Fibroblast of lung (primary cell): ENCODE data around the gene SIX3. TPM values are rescaled to one million over a fixed set of nuclear protein-coding genes. Genes with fewer than 3 reads are reported as not detected.

Source experiments
- DNase-seq, 2 donors: peaks; one replicate each; pipeline versions ENCODE4 v3.0.0 to v3.0.0-alpha.2; 2010; ENCODE audit warnings: low read depth in 2 of 2
- H2AFZ ChIP-seq: 2 replicates; pipeline ENCODE4 v1.5.1; 2012; ENCODE audit warnings: low read length, control low read depth, inconsistent platforms
- H3K27ac ChIP-seq: 2 replicates; pipeline ENCODE4 v1.5.1; 2011; ENCODE audit warnings: low read length, control low read depth; ENCODE audit not compliant: insufficient read depth
- H3K27me3 ChIP-seq: 2 replicates; pipeline ENCODE4 v1.5.1; 2011; ENCODE audit warnings: mild to moderate bottlenecking, low read length; ENCODE audit not compliant: control insufficient read depth, insufficient read depth
- H3K36me3 ChIP-seq: 2 replicates; pipeline ENCODE4 v1.5.1; 2011; ENCODE audit warnings: low read length; ENCODE audit not compliant: control insufficient read depth, insufficient read depth
- H3K4me1 ChIP-seq: 2 replicates; pipeline ENCODE4 v1.5.1; 2011; ENCODE audit warnings: low read length; ENCODE audit not compliant: control insufficient read depth, insufficient read depth; ENCODE audit errors: extremely low read depth
- H3K4me2 ChIP-seq: 2 replicates; pipeline ENCODE4 v1.5.1; 2011; ENCODE audit warnings: low read length, control low read depth; ENCODE audit not compliant: insufficient read depth; ENCODE audit errors: extremely low read depth
- H3K4me3 ChIP-seq, 4 experiments: fragments of 200-600 bp in 1 of 4; sonication (generic) in 1 of 4; replicated peaks in 1 of 4; 2 replicates each; pipeline ENCODE4 v1.5.1; 2011 to 2016; ENCODE audit warnings: low read length in 4 of 4, low read depth in 3 of 4, mild to moderate bottlenecking in 3 of 4, control low read depth in 2 of 4, inconsistent platforms in 1 of 4, mixed read lengths in 1 of 4; ENCODE audit not compliant: insufficient read depth in 1 of 4; ENCODE audit errors: control extremely low read depth in 1 of 4
- H3K79me2 ChIP-seq: 2 replicates; pipeline ENCODE4 v1.5.1; 2012; ENCODE audit warnings: mild to moderate bottlenecking, low read length, inconsistent platforms; ENCODE audit not compliant: control insufficient read depth, insufficient read depth
- H3K9ac ChIP-seq: 2 replicates; pipeline ENCODE4 v1.5.1; 2011; ENCODE audit warnings: mild to moderate bottlenecking, low read length, control low read depth; ENCODE audit not compliant: insufficient read depth
- H3K9me3 ChIP-seq: 2 replicates; pipeline ENCODE4 v1.5.1; 2012; ENCODE audit warnings: low read depth, low read length; ENCODE audit not compliant: control insufficient read depth, insufficient read depth
- H4K20me1 ChIP-seq: 2 replicates; pipeline ENCODE4 v1.5.1; 2011; ENCODE audit warnings: low read length; ENCODE audit not compliant: control insufficient read depth, insufficient read depth; ENCODE audit errors: extremely low read depth
- EZH2 ChIP-seq: IDR thresholded peaks from 2 replicates; pipeline ENCODE4 v1.5.1; 2012; ENCODE audit warnings: low read length, control low read depth, mild to moderate bottlenecking; ENCODE audit errors: missing control alignments
- polyA minus RNA-seq: library from RNA; depleted of rRNA, polyadenylated mRNA; stranded (reverse); fragments of >200 nt; gene quantifications from 2 replicates; pipeline ENCODE4 v1.2.3, GENCODE V29; 2011; ENCODE audit warnings: low replicate concordance
- polyA plus RNA-seq, 2 donors: library from polyadenylated mRNA; depleted of rRNA in 1 of 2; stranded (reverse) in 1 of 2; unstranded in 1 of 2; fragments of >200 nt; gene quantifications; 2 replicates each; pipeline ENCODE4 v1.2.1, GENCODE V29; 2011 to 2012; ENCODE audit warnings: missing spikeins in 1 of 2
- total RNA-seq: library from RNA; depleted of rRNA; stranded (reverse); fragments of >200 nt; gene quantifications from 2 replicates; pipeline ENCODE4 v1.2.1, GENCODE V29; 2014
- TF ChIP-seq, protein P1 (sequence below), 2 donors: IDR thresholded peaks in 1 of 2; conservative IDR thresholded peaks in 1 of 2; 1 replicate in 1 of 2; 2 replicates in 1 of 2; pipeline ENCODE4 v1.5.1; 2011 to 2012; ENCODE audit warnings: low read length in 2 of 2, control low read depth in 1 of 2, inconsistent platforms in 1 of 2, low read depth in 1 of 2, mild to moderate bottlenecking in 1 of 2

Gene SIX3
- not detected in 2 replicates for total RNA-seq
- not detected in 2 replicates for polyA plus RNA-seq
- polyA plus RNA-seq (2012): not detected in 2 replicates
- 0.11 TPM in 1 of 2 replicates, not detected in the other for polyA minus RNA-seq

DNA sequence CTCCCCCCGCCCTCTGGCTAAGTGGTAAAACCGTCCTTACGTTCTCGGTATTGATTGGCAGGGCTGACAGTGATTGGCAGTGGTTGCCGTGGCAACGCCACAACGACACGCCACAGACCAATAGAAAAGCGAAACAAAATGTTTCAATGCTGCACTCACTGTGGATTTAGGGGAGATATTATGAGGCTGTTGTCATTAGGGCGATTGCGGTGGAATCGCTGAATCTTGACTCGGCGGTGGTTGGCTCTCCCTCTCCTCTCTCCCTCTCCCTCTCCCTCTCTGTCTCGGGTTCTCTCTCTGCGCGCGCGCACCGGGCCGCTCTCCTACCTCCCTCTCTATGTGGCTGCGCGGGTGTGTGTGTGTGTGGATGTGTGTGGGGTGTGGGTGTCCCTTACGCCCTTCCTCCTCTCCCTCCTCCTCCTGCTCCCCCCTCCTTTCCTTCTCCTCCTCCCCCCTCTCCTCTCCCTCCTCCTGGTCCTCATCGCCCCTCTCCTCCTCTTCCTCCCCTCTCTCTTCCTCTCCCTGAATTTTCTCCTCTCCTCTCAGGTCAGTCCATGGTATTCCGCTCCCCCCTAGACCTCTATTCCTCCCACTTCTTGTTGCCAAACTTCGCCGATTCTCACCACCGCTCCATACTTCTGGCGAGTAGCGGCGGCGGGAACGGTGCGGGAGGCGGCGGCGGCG lies at the start of gene SIX3:
Gene SIX3 (plus strand): TSS at position 152 of the 684 bp plus-strand sequence. CDS start 403 bp downstream, at position 555.
- no peaks in the 10 kb centered on the region for H3K4me1 ChIP-seq
- H4K20me1 ChIP-seq: no peaks in the 10 kb centered on the region
- no peaks in the 10 kb centered on the region for H3K79me2 ChIP-seq
- peak in 1 of 2 donors; percentile 84 for DNase-seq
- peak within 1 kb of the TSS; percentile 89 for H3K4me2 ChIP-seq
- peak within 1 kb of the TSS; percentile 30 for H2AFZ ChIP-seq
- peak within 1 kb of the TSS; percentile 21 to 42 (median 40) for H3K4me3 ChIP-seq
- peaks cover 88% of the 10 kb centered on the region for H3K27me3 ChIP-seq
- no peaks in the 10 kb centered on the region for H3K9me3 ChIP-seq
- no peak within 1 kb of the TSS for H3K9ac ChIP-seq
- H3K27ac ChIP-seq: no peak within 1 kb of the TSS
- H3K36me3 ChIP-seq: no peaks in the 10 kb centered on the region
- TF ChIP-seq EZH2: peak; percentile 92
- TF ChIP-seq, protein P1, sequence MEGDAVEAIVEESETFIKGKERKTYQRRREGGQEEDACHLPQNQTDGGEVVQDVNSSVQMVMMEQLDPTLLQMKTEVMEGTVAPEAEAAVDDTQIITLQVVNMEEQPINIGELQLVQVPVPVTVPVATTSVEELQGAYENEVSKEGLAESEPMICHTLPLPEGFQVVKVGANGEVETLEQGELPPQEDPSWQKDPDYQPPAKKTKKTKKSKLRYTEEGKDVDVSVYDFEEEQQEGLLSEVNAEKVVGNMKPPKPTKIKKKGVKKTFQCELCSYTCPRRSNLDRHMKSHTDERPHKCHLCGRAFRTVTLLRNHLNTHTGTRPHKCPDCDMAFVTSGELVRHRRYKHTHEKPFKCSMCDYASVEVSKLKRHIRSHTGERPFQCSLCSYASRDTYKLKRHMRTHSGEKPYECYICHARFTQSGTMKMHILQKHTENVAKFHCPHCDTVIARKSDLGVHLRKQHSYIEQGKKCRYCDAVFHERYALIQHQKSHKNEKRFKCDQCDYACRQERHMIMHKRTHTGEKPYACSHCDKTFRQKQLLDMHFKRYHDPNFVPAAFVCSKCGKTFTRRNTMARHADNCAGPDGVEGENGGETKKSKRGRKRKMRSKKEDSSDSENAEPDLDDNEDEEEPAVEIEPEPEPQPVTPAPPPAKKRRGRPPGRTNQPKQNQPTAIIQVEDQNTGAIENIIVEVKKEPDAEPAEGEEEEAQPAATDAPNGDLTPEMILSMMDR (conservative IDR thresholded peaks at IDR 0.05 in 1 of 2, IDR thresholded peaks at IDR 0.05 in 1 of 2; ENCODE audit: low read depth in 1 of 2, low read length in 2 of 2): no peak

DNA sequence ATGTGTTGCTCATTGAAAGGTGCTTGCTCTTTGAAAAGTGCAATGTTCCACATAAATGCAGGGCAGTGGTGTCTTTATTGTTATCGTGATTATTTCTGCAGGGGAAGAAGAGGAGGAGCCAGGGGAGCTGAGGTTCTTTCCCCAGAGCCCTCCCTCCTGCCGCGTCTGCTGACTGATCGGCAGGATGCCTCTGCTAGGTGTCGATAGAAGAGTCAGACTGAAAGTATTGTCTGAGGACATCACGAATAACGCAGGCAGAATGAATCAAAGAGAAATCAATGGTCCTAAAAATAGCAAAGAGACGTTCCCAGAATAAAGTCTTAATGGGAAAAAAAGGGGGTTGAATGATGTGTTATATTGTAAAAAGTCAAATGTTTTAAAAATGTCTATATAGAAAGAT lies 47.4 kb upstream of the SIX3 start:
- H3K4me3 ChIP-seq: no peak overlapping the region
- peaks cover 5% of the 10 kb centered on the region for H3K27me3 ChIP-seq
- no peaks in the 10 kb centered on the region for H3K79me2 ChIP-seq
- no peaks in the 10 kb centered on the region for H4K20me1 ChIP-seq
- H2AFZ ChIP-seq: no peak overlapping the region
- no peak overlapping the region for H3K9ac ChIP-seq
- H3K4me2 ChIP-seq: no peak overlapping the region
- no peak for DNase-seq
- H3K27ac ChIP-seq: no peak overlapping the region
- TF ChIP-seq, protein P1 (conservative IDR thresholded peaks at IDR 0.05 in 1 of 2, IDR thresholded peaks at IDR 0.05 in 1 of 2; ENCODE audit: low read depth in 1 of 2, low read length in 2 of 2): no peak
- no peak for TF ChIP-seq EZH2
- no peaks in the 10 kb centered on the region for H3K36me3 ChIP-seq
- H3K4me1 ChIP-seq: no peaks in the 10 kb centered on the region
- no peaks in the 10 kb centered on the region for H3K9me3 ChIP-seq

DNA sequence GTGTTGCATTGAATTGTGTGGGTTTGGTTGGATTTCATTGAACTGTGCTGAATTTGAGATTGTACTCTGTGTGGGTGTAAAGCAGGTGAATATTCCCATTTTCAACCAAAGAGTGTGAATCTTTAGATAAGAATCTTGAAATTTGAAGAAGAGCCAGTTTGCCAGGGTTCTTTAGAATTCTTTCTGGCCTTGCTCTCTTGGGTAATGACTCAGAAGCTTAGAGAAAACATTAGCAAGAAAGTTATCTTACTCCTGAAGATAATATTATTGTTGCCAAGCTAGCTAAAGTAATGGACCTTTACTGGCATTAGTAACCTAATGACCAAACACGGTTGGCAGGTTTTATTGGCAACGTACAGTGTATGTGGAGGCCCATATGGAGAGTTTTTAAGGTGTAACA lies 46.4 kb upstream of the SIX3 start:
- TF ChIP-seq EZH2: no peak
- TF ChIP-seq, protein P1 (conservative IDR thresholded peaks at IDR 0.05 in 1 of 2, IDR thresholded peaks at IDR 0.05 in 1 of 2; ENCODE audit: low read depth in 1 of 2, low read length in 2 of 2): no peak
- Histone ChIP-seq H3K27me3 (peaks cover 6% of the 10 kb centered on the region), H3K4me2 (no peak overlapping the region), H3K9ac (no peak overlapping the region), H4K20me1 (no peaks in the 10 kb centered on the region), H3K9me3 (no peaks in the 10 kb centered on the region), H3K27ac (no peak overlapping the region), H3K4me3 (no peak overlapping the region), H3K79me2 (no peaks in the 10 kb centered on the region), H2AFZ (no peak overlapping the region), H3K4me1 (no peaks in the 10 kb centered on the region), H3K36me3 (no peaks in the 10 kb centered on the region)
- DNase-seq: peak in 1 of 2 donors; percentile 9
